ENCODE data around the gene NBAS. TPM values are rescaled to one million over a fixed set of nuclear protein-coding genes. Genes with fewer than 3 reads are reported as not detected.

The NBAS gene
- total and polyA plus RNA-seq, 2 of the 13 experiments (the other 11 are each of a cell fraction or from before 2014, with no cell fraction given) = 33.6 to 58.7 TPM

DNA sequence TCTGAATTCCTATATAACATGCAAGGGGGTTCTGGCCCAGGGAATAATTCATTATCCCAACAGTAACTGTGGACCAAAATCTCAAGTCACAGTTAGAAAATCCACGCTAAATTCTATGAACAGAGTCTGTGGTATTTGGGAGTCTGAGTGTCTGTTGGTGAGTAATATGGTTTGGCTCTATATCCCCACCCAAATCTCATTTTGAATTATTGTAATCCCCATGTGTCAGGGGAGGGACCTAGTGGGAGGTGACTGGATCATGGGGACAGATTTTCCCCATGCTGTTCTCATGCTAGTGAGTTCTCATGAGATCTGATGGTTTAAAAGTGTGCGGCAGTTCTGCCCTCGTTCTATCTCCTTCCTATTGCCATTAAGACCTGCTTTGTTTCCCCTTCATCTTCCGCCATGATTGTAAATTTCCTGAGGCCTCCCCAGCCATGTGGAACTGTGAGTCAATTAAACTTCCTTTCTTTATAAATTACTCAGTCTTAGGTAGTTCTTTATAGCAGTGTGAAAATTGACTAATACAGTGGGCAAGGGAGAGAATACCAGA is 68.3 kb downstream of the NBAS start:
- Histone ChIP-seq H3K36me3 (replicated peaks in 1 of 2; ENCODE audit: control insufficient read depth in 1 of 2, insufficient read depth in 2 of 2, low read length in 2 of 2) (no peaks in the 10 kb centered on the region; a peak in 2 of 5 replicates), H2AFZ (ENCODE audit: low read length) (no peak overlapping the region), H3K9ac (ENCODE audit: insufficient read depth, low read depth, low read length) (no peak overlapping the region), H3K4me3 (replicated peaks in 1 of 3; ENCODE audit: insufficient read depth in 1 of 3, low read depth in 2 of 3, low read length in 3 of 3) (no peak overlapping the region), H3K4me2 (ENCODE audit: low read depth, low read length) (no peak overlapping the region), H3K9me3 (ENCODE audit: low read length) (no peaks in the 10 kb centered on the region), H3K79me2 (ENCODE audit: insufficient read depth, low read length) (no peaks in the 10 kb centered on the region), H3K27ac (ENCODE audit: extremely low read length, insufficient read depth, low read length) (no peak overlapping the region), H3K27me3 (ENCODE audit: control insufficient read depth in 1 of 2, insufficient read depth in 2 of 2, low read length in 2 of 2) (no peaks in the 10 kb centered on the region), H3K4me1 (ENCODE audit: insufficient read depth, low read length) (no peaks in the 10 kb centered on the region), H4K20me1 (ENCODE audit: insufficient read depth, low read length) (no peaks in the 10 kb centered on the region)
- ATAC-seq (no peak), DNase-seq (ENCODE audit: low spot score) (no peak), FAIRE-seq (no peak)
- 97% methylated on average over 4 of the region's 4 CpGs for WGBS (ENCODE audit: low lambda C conversion rate)
- ChIA-PET POLR2A (no interaction called here), CTCF (ENCODE audit: low intra/inter-chr PET ratio, low total read pairs) (no interaction called here)
- intact Hi-C loops (cut with micrococcal nuclease; ENCODE audit: unreplicated experiment) (no loop called here), in situ Hi-C loops (cut with HindIII; ENCODE audit: extremely low pct_ligation_motif_present, low pct_unique_long_range_greater_than_20kb) (no loop called here)
- TF ChIP-seq TBX3 (IDR thresholded peaks at IDR 0.05; ENCODE audit: borderline replicate concordance) = no peak
- TF ChIP-seq, protein P1, sequence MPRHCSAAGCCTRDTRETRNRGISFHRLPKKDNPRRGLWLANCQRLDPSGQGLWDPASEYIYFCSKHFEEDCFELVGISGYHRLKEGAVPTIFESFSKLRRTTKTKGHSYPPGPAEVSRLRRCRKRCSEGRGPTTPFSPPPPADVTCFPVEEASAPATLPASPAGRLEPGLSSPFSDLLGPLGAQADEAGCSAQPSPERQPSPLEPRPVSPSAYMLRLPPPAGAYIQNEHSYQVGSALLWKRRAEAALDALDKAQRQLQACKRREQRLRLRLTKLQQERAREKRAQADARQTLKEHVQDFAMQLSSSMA (CRISPR knock-in tag; IDR thresholded peaks at IDR 0.05) = no peak
- TF ChIP-seq ZNF367 (CRISPR knock-in tag; IDR thresholded peaks at IDR 0.05; ENCODE audit: borderline replicate concordance) = no peak
- no peak for TF ChIP-seq SALL1 (CRISPR knock-in tag; IDR thresholded peaks at IDR 0.05)
- TF ChIP-seq TBX2 (CRISPR knock-in tag; IDR thresholded peaks at IDR 0.05; ENCODE audit: borderline replicate concordance) = no peak
- no peak for TF ChIP-seq ZNF383 (CRISPR knock-in tag; IDR thresholded peaks at IDR 0.05; ENCODE audit: borderline replicate concordance)
- TF ChIP-seq, protein P2, sequence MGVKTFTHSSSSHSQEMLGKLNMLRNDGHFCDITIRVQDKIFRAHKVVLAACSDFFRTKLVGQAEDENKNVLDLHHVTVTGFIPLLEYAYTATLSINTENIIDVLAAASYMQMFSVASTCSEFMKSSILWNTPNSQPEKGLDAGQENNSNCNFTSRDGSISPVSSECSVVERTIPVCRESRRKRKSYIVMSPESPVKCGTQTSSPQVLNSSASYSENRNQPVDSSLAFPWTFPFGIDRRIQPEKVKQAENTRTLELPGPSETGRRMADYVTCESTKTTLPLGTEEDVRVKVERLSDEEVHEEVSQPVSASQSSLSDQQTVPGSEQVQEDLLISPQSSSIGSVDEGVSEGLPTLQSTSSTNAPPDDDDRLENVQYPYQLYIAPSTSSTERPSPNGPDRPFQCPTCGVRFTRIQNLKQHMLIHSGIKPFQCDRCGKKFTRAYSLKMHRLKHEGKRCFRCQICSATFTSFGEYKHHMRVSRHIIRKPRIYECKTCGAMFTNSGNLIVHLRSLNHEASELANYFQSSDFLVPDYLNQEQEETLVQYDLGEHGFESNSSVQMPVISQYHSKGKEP (CRISPR knock-in tag; IDR thresholded peaks at IDR 0.05) = no peak
- TF ChIP-seq ZNF816 (CRISPR knock-in tag; IDR thresholded peaks at IDR 0.05; ENCODE audit: borderline replicate concordance) = no peak
- no peak for TF ChIP-seq POGZ (CRISPR knock-in tag; IDR thresholded peaks at IDR 0.05)
- TF ChIP-seq, protein P3, sequence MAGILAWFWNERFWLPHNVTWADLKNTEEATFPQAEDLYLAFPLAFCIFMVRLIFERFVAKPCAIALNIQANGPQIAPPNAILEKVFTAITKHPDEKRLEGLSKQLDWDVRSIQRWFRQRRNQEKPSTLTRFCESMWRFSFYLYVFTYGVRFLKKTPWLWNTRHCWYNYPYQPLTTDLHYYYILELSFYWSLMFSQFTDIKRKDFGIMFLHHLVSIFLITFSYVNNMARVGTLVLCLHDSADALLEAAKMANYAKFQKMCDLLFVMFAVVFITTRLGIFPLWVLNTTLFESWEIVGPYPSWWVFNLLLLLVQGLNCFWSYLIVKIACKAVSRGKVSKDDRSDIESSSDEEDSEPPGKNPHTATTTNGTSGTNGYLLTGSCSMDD (CRISPR knock-in tag; IDR thresholded peaks at IDR 0.05) = no peak
- TF ChIP-seq ZNF660 (CRISPR knock-in tag; IDR thresholded peaks at IDR 0.05; ENCODE audit: borderline replicate concordance, low read depth) = no peak
- TF ChIP-seq ZNF792 (CRISPR knock-in tag; IDR thresholded peaks at IDR 0.05) = no peak
- no peak for TF ChIP-seq ZNF556 (CRISPR knock-in tag; IDR thresholded peaks at IDR 0.05; ENCODE audit: borderline replicate concordance)
- no peak for TF ChIP-seq SATB2 (CRISPR knock-in tag; IDR thresholded peaks at IDR 0.05)
- no peak for TF ChIP-seq ZNF564 (CRISPR knock-in tag; IDR thresholded peaks at IDR 0.05)
- no peak for TF ChIP-seq TRIM24 (CRISPR knock-in tag; IDR thresholded peaks at IDR 0.05)
- BruUV-seq (replicated peaks) = no TSS peak

Measured in HepG2 (cell line).